Spleen (tissue), 11 donors: ENCODE results near the gene LRRK1. TPM values are rescaled to one million over a fixed set of nuclear protein-coding genes. Genes with fewer than 3 reads are reported as not detected.

ENCODE experiments used
- DNase-seq: peaks from one replicate; pipeline ENCODE4 v3.0.0-alpha.2; 2020
- H3K27ac ChIP-seq, 8 donors: fragments of 200-600 bp; sonication (generic) in 7 of 8; 1 replicate in 4 of 8; 2 replicates in 4 of 8; pipeline versions ENCODE4 v1.5.0 to v1.8.0; 2016 to 2021; ENCODE audit warnings: inconsistent platforms in 4 of 8, mild to moderate bottlenecking in 4 of 8, moderate library complexity in 1 of 8
- H3K27me3 ChIP-seq, 7 donors: fragments of 200-600 bp; sonication (generic) in 6 of 7; replicated peaks in 1 of 7; 1 replicate in 4 of 7; 2 replicates in 3 of 7; pipeline versions ENCODE4 v1.5.0 to v1.8.0; 2016 to 2021; ENCODE audit warnings: inconsistent platforms in 3 of 7, mild to moderate bottlenecking in 1 of 7
- H3K36me3 ChIP-seq, 6 donors: fragments of 200-600 bp; sonication (generic) in 5 of 6; 1 replicate in 4 of 6; 2 replicates in 2 of 6; pipeline versions ENCODE4 v1.5.0 to v1.8.0; 2016 to 2021; ENCODE audit warnings: inconsistent platforms in 2 of 6
- H3K4me1 ChIP-seq, 6 donors: fragments of 200-600 bp; sonication (generic) in 5 of 6; 1 replicate in 3 of 6; 2 replicates in 3 of 6; pipeline versions ENCODE4 v1.5.0 to v1.8.0; 2016 to 2021; ENCODE audit warnings: inconsistent platforms in 3 of 6
- H3K4me3 ChIP-seq, 8 donors: fragments of 200-600 bp; sonication (generic) in 7 of 8; 1 replicate in 4 of 8; 2 replicates in 4 of 8; pipeline versions ENCODE4 v1.5.0 to v1.8.0; 2016 to 2021; ENCODE audit warnings: inconsistent platforms in 4 of 8, mild to moderate bottlenecking in 4 of 8, moderate library complexity in 2 of 8
- H3K9me3 ChIP-seq, 8 donors: fragments of 200-600 bp; sonication (generic) in 7 of 8; 1 replicate in 4 of 8; 2 replicates in 4 of 8; pipeline versions ENCODE4 v1.5.0 to v1.8.0; 2016 to 2021; ENCODE audit warnings: inconsistent platforms in 4 of 8
- POLR2A ChIP-seq, 3 donors: fragments of 450-650 bp; IDR thresholded peaks; one replicate each; pipeline ENCODE4 v1.5.1; 2017; ENCODE audit warnings: antibody characterized with exemption in 3 of 3, mild to moderate bottlenecking in 1 of 3
- POLR2AphosphoS5 ChIP-seq, 3 donors: sonication (generic); formaldehyde crosslinking; IDR thresholded peaks; one replicate each; pipeline ENCODE4 v1.5.1; 2017; ENCODE audit warnings: antibody characterized with exemption in 3 of 3
- WGBS, 5 donors: extraction: QIAGEN DNeasy Blood & Tissue Kit in 3 of 5; methylation state at CpG; one replicate each; pipeline versions ENCODE4 v1.1.5 to v1.1.7; 2013 to 2018; 5-methylcytosine and 5-hydroxymethylcytosine counted together
- intact Hi-C: fragments of 100-400 bp; cut with DNase I; formaldehyde crosslinking; loops from one replicate; pipeline ENCODE4 v1.15.0; 2023; ENCODE audit warnings: low total_unique reads
- polyA plus RNA-seq, 3 donors: library from polyadenylated mRNA; stranded (reverse); fragments of 200-250 nt; gene quantifications; one replicate each; pipeline ENCODE4 v1.2.1, GENCODE V29; 2013
- total RNA-seq, 7 donors: library from RNA; depleted of rRNA in 3 of 7; stranded (reverse); fragments of >200 nt in 3 of 7; fragmentation: NEBNext Ultra II Directional in 4 of 7; extraction: Animal tissue kit (Norgen Biotek cat#: 25700) in 4 of 7; gene quantifications; one replicate each; pipeline versions ENCODE4 v1.1.0 to v1.2.1, GENCODE V29; 2016 to 2021
- TF ChIP-seq, protein P1 (sequence below), 11 experiments: fragments of 200-600 bp in 7 of 11; fragments of 450-650 bp in 4 of 11; sonication (generic) in 4 of 11; IDR thresholded peaks in 8 of 11; conservative IDR thresholded peaks in 3 of 11; 1 replicate in 7 of 11; 2 replicates in 4 of 11; pipeline versions ENCODE4 v1.4.0 to v1.8.0; 2016 to 2021; ENCODE audit warnings: antibody characterized with exemption in 11 of 11, inconsistent platforms in 4 of 11, mild to moderate bottlenecking in 1 of 11
- donor health status: healthy with polysubstance abuse.
- donor health status: DM: no; HTN: no; CAD: no; lungs with moderate emphysema.
- donor health status: DM: no; HTN: no; CAD: no.
- donor health status: Bipolar disorder and iron deficiency.
- donor health status: healthy.
- donor health status: DM: no; HTN: no; CAD: no.
- donor health status: DM: yes; HTN: yes; CAD: no.

LRRK1 gene
- total and polyA plus RNA-seq, 10 donors, result 12.0 to 60.2 (median 48.8) TPM

DNA sequence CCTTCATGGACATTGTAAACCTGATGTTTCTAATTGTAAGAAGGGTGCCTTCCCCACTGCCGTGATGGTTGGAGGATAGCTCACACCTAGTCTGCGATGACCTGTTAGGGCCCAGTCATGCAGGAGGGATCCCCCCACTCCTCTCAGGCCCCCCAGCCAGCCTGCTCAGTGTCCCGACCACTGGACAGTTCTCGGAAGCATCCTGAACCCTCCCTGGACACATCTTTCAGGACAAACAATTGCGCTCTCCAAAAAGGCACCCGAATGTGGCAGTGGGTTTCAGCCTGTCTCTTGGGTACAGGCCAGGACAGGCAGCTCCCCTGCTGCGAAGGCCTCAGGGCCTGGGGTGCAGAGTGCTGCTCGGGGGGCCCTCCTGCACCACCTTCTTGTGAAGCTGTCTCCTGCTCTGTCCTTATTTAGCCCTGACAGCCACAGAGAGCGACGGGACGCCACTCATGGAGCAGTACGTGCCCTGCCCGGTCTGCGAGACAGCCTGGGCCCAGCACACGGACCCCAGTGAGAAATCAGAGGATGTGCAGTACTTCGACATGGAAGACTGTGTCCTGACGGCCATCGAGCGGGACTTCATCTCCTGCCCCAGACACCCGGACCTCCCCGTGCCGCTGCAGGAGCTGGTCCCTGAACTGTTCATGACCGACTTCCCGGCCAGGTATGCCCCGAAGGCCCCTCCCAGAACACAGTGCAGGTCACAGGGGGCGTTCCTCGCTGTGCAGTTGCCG lies 132.3 kb downstream of the LRRK1 start:
- Histone ChIP-seq H3K4me3 (no peak overlapping the region), H3K36me3 (peaks cover 0 to 100% (median 78%) of the 10 kb centered on the region in 6 donors), H3K4me1 (peaks cover 0 to 13% (median 4%) of the 10 kb centered on the region in 6 donors), H3K27ac (no peak overlapping the region), H3K27me3 (no peaks in the 10 kb centered on the region), H3K9me3 (no peaks in the 10 kb centered on the region)
- intact Hi-C loops, result no loop called here
- TF ChIP-seq, protein P1, sequence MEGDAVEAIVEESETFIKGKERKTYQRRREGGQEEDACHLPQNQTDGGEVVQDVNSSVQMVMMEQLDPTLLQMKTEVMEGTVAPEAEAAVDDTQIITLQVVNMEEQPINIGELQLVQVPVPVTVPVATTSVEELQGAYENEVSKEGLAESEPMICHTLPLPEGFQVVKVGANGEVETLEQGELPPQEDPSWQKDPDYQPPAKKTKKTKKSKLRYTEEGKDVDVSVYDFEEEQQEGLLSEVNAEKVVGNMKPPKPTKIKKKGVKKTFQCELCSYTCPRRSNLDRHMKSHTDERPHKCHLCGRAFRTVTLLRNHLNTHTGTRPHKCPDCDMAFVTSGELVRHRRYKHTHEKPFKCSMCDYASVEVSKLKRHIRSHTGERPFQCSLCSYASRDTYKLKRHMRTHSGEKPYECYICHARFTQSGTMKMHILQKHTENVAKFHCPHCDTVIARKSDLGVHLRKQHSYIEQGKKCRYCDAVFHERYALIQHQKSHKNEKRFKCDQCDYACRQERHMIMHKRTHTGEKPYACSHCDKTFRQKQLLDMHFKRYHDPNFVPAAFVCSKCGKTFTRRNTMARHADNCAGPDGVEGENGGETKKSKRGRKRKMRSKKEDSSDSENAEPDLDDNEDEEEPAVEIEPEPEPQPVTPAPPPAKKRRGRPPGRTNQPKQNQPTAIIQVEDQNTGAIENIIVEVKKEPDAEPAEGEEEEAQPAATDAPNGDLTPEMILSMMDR (IDR thresholded peaks at IDR 0.05 in 8 of 11, conservative IDR thresholded peaks at IDR 0.05 in 3 of 11), result no peak
- TF ChIP-seq POLR2AphosphoS5 (IDR thresholded peaks at IDR 0.05), result peak in 1 of 3 donors; percentile 36
- 94 to 98% (median 96%) methylated on average over 21 to 28 of the region's 28 CpGs for WGBS, 5 donors
- peak; percentile 63 for DNase-seq

DNA sequence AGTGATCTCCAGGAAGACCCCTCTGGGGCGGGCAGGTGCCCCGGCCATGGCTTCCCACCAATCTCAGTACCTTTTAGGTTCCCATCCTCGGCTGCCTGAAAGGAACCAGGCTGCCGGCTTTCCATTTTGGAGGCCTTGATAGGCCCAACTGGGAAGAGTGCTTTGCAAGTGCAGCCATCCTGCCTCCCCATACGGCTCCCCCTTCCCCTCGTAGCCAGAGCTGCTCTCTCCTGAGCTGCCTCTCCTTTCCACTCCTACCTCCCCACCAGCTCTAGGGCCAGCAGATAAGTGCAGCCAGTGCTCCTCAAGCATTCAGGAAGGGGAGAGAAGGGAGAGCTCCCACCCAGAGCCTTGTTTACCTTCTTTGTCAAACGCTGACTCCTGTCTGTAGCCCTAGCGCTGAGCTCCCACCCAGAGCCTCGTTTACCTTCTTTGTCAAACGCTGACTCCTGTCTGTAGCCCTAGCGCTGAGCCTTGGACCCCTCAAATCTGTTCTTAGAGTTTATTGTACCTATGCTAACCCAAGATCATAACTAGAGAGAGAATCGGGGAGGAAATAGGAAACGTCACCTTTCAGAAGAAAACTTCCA lies 133.0 kb downstream of the LRRK1 start:
- DNase-seq, result no peak
- Histone ChIP-seq H3K36me3 (peaks cover 0 to 100% (median 80%) of the 10 kb centered on the region in 6 donors), H3K4me1 (peaks cover 0 to 9% (median 7%) of the 10 kb centered on the region in 6 donors), H3K27ac (no peak overlapping the region), H3K27me3 (no peaks in the 10 kb centered on the region), H3K9me3 (no peaks in the 10 kb centered on the region), H3K4me3 (no peak overlapping the region)
- no peak for TF ChIP-seq POLR2A (IDR thresholded peaks at IDR 0.05)
- no peak for TF ChIP-seq POLR2AphosphoS5 (IDR thresholded peaks at IDR 0.05)
- TF ChIP-seq, protein P1 (IDR thresholded peaks at IDR 0.05 in 8 of 11, conservative IDR thresholded peaks at IDR 0.05 in 3 of 11), result no peak
- intact Hi-C loops, result no loop called here
- 85 to 94% (median 87%) methylated on average over 13 of the region's 13 CpGs for WGBS, 5 donors

GRCh38 chr15:101052681-101053121 lies 133.5 kb downstream of the LRRK1 start:
- peak; percentile 69 for DNase-seq
- H3K4me3 ChIP-seq, result no peak overlapping the region
- TF ChIP-seq POLR2AphosphoS5 (IDR thresholded peaks at IDR 0.05) (no peak), POLR2A (IDR thresholded peaks at IDR 0.05) (no peak)
- TF ChIP-seq, protein P1 (IDR thresholded peaks at IDR 0.05 in 8 of 11, conservative IDR thresholded peaks at IDR 0.05 in 3 of 11), result no peak
- H3K4me1 ChIP-seq, result peaks cover 0 to 12% (median 6%) of the 10 kb centered on the region in 6 donors
- WGBS, 5 donors, result 91 to 97% (median 95%) methylated on average over 5 to 20 of the region's 20 CpGs
- no peaks in the 10 kb centered on the region for H3K9me3 ChIP-seq
- no peak overlapping the region for H3K27ac ChIP-seq
- intact Hi-C loops, result no loop called here
- H3K27me3 ChIP-seq, result no peaks in the 10 kb centered on the region
- peaks cover 0 to 100% (median 82%) of the 10 kb centered on the region in 6 donors for H3K36me3 ChIP-seq

GRCh38 chr15:101053261-101053660 lies 134.1 kb downstream of the LRRK1 start:
- WGBS, 5 donors, result 89 to 95% (median 91%) methylated on average over 7 to 34 of the region's 34 CpGs
- peak; percentile 59 for DNase-seq
- intact Hi-C loops, result no loop called here
- TF ChIP-seq POLR2AphosphoS5 (IDR thresholded peaks at IDR 0.05), result peak in 1 of 3 donors; percentile 35
- TF ChIP-seq, protein P1 (IDR thresholded peaks at IDR 0.05 in 8 of 11, conservative IDR thresholded peaks at IDR 0.05 in 3 of 11), result no peak
- H3K9me3 ChIP-seq, result no peaks in the 10 kb centered on the region
- H3K36me3 ChIP-seq, result peaks cover 0 to 100% (median 86%) of the 10 kb centered on the region in 6 donors
- H3K4me1 ChIP-seq, result peaks cover 0 to 12% (median 3%) of the 10 kb centered on the region in 6 donors
- H3K27me3 ChIP-seq, result no peaks in the 10 kb centered on the region
- no peak overlapping the region for H3K27ac ChIP-seq
- no peak overlapping the region for H3K4me3 ChIP-seq
